Coronary artery (tissue), 2 donors: Measurements from ENCODE around the gene MAB21L4.

Source experiments
- DNase-seq: peaks from one replicate; pipeline ENCODE4 v3.0.0-alpha.2; 2017; ENCODE audit warnings: low spot score
- H3K27ac ChIP-seq, 2 donors: fragments of 200-600 bp; sonication (generic); one replicate each; pipeline ENCODE4 v1.5.1; 2016 to 2019
- H3K4me3 ChIP-seq: fragments of 200-600 bp; sonication (generic); 2 replicates; pipeline ENCODE4 v1.5.1; 2016; ENCODE audit warnings: mild to moderate bottlenecking, moderate library complexity
- TF ChIP-seq, protein P1 (sequence below): fragments of 200-600 bp; sonication (generic); IDR thresholded peaks from one replicate; pipeline ENCODE4 v1.5.1; 2019; ENCODE audit warnings: antibody characterized with exemption

MAB21L4 gene

DNA sequence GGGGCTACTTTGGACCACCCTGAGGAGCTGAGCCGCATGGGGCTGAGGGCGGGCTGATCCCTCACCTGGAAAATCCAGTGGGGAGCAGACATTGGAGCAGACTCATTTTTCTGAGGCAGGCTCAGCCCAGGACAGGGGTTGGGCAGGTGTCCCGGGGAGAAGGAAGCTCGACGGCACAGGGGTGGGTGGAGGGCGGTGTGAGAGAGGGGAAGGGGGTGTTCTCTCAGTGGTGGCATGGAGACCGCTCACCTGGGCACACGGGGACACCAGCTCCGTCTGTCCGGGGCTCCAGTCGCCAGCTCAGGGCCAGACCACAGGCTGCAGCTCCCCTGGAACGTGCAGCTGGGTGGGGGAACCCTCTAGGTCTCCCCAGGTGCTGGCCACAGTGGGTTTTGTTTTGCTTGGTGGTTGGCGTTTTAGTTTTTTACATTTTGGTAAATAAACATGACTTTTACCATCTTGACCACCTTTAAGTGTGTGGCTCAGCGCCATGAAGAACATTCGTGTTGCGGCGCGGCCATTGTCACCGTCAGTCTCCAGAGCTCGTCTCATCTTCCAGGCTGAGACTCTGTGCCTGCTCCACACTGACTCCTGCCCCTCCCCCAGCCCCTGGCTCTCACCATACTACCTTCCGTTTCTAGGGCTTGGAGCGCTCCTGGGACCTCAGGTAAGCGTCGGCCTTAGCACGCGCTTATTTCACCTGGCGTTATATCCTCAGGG, 4.3 kb upstream of the MAB21L4 start:
- H3K27ac ChIP-seq = no peak overlapping the region
- TF ChIP-seq, protein P1, sequence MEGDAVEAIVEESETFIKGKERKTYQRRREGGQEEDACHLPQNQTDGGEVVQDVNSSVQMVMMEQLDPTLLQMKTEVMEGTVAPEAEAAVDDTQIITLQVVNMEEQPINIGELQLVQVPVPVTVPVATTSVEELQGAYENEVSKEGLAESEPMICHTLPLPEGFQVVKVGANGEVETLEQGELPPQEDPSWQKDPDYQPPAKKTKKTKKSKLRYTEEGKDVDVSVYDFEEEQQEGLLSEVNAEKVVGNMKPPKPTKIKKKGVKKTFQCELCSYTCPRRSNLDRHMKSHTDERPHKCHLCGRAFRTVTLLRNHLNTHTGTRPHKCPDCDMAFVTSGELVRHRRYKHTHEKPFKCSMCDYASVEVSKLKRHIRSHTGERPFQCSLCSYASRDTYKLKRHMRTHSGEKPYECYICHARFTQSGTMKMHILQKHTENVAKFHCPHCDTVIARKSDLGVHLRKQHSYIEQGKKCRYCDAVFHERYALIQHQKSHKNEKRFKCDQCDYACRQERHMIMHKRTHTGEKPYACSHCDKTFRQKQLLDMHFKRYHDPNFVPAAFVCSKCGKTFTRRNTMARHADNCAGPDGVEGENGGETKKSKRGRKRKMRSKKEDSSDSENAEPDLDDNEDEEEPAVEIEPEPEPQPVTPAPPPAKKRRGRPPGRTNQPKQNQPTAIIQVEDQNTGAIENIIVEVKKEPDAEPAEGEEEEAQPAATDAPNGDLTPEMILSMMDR = no peak
- DNase-seq = no peak
- no peak overlapping the region for H3K4me3 ChIP-seq

DNA sequence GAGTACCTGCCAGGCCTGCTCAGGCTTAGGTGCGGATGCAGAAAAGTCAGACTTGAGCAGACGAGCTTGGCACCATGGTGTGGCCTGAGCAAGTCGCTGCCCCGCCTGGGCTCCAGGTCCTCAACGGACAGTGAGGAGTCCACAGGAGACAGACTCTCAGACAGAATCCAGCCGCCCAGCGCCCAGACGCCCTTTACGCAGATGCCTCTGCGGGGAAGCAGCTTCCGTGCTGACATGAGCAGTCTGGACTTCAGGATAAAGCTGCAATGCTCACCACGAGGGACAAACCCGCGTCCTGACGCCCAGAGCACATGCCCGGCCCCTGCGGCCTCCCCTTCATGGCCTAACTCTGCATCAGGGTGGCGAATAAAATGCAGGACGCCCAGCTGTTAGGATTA, 3.5 kb upstream of the MAB21L4 start:
- no peak overlapping the region for H3K4me3 ChIP-seq
- H3K27ac ChIP-seq = no peak overlapping the region

DNA sequence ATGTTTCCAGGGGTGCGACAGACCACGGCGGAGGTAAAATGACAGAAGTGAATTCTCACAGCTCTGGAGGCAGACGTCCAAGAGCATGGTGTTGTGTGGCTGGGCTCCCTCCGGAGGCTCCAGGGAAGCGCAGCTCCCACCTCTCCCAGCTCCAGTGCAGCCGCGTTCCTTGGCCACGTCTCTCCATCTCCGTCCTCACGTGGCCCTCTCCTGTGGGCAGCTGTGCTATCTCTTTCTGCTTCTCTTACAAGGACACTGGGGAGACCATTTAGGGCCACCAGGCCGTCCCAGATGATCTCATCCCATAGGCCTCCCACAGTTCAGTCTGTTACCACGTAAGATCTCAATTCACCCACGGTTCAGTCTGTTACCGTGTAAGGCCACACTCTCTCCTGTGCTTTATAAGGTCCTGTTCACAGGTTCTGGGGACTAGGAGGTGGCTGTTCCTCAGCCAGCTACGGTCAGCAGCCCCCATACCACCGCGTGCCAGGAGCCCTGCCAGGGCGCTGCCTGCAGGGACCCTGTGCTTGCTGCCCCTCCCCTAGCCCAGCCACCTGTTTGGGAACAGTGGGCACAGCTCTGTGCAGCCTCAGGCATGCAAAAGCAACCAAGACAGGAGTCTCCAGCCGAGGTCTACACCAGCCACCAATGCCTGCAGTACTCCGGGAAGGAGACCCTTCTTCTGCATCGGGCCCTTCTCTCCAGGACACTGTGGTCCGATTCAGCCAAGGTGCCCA, 2.9 kb upstream of the MAB21L4 start:
- TF ChIP-seq, protein P1 = no peak
- H3K4me3 ChIP-seq = no peak overlapping the region
- no peak overlapping the region for H3K27ac ChIP-seq
- DNase-seq = no peak

More for the DNA sequence above, 3.5 kb upstream of the MAB21L4 start:
- TF ChIP-seq, protein P1 = no peak
- DNase-seq = no peak

DNA sequence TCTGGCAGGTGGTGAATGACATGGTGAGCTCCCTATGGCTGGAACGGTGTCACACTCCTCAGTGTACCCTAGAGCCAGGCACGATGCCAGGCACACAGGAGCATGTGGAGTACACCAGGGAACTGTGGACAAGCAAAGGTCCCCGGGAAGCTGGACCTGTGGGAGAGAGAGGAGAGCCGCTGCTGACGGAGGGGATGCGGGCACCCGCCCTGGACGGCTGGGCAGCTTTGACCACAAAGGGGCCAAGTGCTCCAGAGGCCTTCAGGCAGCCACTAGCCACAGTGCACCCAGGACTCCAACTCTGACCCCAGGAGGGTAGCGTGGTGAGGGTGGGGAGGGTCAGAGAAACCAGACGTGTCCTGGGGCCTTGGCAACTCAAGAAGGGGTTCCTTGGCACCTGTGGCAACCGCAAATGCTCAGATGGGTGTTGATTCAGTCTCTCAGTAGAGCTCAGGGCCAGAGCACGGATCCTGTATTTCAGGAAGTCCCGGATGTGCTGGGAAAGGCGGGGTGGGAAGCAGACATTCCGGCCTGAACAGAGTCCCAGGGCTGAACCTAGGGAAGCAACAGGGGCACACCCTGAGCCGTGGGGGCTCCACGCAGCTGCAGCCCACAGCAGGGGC, 2.3 kb upstream of the MAB21L4 start:
- Histone ChIP-seq H3K27ac (no peak overlapping the region), H3K4me3 (no peak overlapping the region)
- TF ChIP-seq, protein P1 = no peak
- no peak for DNase-seq

DNA sequence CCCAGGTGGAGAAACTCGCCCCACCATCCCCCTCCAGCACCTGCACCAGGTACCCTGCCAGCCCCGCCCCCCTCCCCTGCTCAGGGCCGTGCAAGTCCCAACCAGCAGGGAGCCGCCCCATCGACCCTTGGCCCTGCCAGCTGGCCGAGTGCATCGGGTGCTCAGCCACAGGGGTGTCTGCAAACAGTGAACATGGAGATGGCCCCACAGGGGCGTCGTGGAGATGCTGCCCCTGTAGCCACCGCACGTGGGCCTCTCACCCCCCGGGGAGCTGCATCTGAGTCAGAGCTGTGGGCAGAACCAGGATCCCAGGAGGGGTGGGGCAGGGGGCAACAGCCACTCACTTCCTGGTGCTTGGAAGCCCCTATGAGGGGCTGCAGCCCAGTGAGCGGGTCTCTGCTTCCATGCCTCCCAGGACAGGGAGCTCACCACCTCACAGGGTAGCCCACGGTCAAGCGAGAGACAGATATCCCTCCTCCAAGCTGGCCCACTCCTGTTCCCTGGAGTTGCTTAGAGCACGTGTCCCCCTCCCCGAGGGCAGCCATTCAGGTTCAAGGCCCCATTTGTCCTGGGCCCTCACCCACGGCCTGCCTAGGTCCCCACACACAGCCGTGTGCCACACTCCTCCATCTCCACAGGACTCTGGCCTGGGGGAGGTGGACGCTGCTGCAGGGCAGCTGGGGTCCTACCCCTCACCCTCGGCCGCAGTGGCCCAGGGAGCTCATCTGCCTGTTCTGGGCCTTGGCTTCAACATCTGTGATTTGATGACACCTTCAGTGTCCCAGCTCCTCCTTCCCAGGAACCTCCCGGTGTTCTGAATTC, 1.1 kb upstream of the MAB21L4 start:
- TF ChIP-seq, protein P1 = no peak
- no peak overlapping the region for H3K4me3 ChIP-seq
- no peak overlapping the region for H3K27ac ChIP-seq
- no peak for DNase-seq

DNA sequence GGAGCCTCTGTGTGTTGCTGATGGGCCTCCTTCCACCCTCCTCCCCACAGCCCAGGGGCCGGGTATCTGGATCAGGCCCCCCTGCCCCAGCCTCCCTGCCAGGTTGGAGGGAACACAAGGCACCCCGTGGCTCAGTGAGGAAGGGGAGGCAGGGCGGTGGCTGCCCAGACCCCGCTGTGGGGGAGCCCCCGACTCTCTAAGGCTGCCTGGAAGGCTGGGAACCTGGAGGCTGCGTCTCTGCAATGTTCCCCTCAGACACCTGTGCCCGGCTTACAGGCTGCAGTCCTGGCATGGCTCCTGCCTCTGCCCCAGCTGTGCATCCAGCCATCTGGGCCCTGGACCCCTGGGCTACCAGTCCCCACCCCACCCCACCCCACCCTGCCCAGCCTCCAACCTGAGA, 438 bp upstream of the MAB21L4 start:
- H3K27ac ChIP-seq = no peak overlapping the region
- no peak for DNase-seq
- TF ChIP-seq, protein P1 = no peak
- no peak overlapping the region for H3K4me3 ChIP-seq
